VCaP (cell line): ENCODE results near the gene AHCTF1.

ENCODE experiments used
- H3K27ac ChIP-seq: fragments of 450-650 bp; 2 replicates; pipeline ENCODE4 v1.5.1; 2017
- CTCF ChIP-seq: fragments of 450-650 bp; conservative IDR thresholded peaks from 2 replicates; pipeline ENCODE4 v1.5.1; 2017; ENCODE audit warnings: mild to moderate bottlenecking, moderate library complexity

The AHCTF1 gene

GRCh38 chr1:246966502-246966901 lies 34.8 kb upstream of the AHCTF1 start:
- no peak for TF ChIP-seq CTCF

GRCh38 chr1:246959944-246960693 lies 28.4 kb upstream of the AHCTF1 start:
- TF ChIP-seq CTCF, result no peak
- no peak overlapping the region for H3K27ac ChIP-seq

More at GRCh38 chr1:246966502-246966901, 34.8 kb upstream of the AHCTF1 start:
- H3K27ac ChIP-seq, result no peak overlapping the region

- no peak overlapping the region for H3K27ac ChIP-seq
- TF ChIP-seq CTCF, result no peak
These were observed 22.4 kb upstream of the AHCTF1 start for GRCh38 chr1:246954126-246954525.

- TF ChIP-seq CTCF, result no peak
- no peak overlapping the region for H3K27ac ChIP-seq
These were observed 19.7 kb upstream of the AHCTF1 start for GRCh38 chr1:246951413-246951812.

GRCh38 chr1:246949956-246950355 lies 18.2 kb upstream of the AHCTF1 start:
- H3K27ac ChIP-seq, result no peak overlapping the region
- TF ChIP-seq CTCF, result no peak

GRCh38 chr1:246947255-246947654 lies 15.5 kb upstream of the AHCTF1 start:
- no peak overlapping the region for H3K27ac ChIP-seq
- no peak for TF ChIP-seq CTCF

- H3K27ac ChIP-seq, result no peak overlapping the region
- no peak for TF ChIP-seq CTCF
These were observed 14.6 kb upstream of the AHCTF1 start for GRCh38 chr1:246946366-246946765.
